Activated naive CD4-positive, alpha-beta T cell treated with anti-CD3 and anti-CD28 coated beads, Interleukin-2, amount 50 U/mL, for 16 hours (primary cell): Measurements from ENCODE around the gene TAS2R38.

Experiments used
- DNase-seq: peaks from one replicate; pipeline ENCODE4 v3.0.0-alpha.2; 2020

Gene TAS2R38

GRCh38 chr7:141975806-141976523 lies 2.4 kb upstream of the TAS2R38 start:
- DNase-seq, result peak; percentile 69

GRCh38 chr7:141974831-141975230 lies 1.3 kb upstream of the TAS2R38 start:
- no peak for DNase-seq

DNA sequence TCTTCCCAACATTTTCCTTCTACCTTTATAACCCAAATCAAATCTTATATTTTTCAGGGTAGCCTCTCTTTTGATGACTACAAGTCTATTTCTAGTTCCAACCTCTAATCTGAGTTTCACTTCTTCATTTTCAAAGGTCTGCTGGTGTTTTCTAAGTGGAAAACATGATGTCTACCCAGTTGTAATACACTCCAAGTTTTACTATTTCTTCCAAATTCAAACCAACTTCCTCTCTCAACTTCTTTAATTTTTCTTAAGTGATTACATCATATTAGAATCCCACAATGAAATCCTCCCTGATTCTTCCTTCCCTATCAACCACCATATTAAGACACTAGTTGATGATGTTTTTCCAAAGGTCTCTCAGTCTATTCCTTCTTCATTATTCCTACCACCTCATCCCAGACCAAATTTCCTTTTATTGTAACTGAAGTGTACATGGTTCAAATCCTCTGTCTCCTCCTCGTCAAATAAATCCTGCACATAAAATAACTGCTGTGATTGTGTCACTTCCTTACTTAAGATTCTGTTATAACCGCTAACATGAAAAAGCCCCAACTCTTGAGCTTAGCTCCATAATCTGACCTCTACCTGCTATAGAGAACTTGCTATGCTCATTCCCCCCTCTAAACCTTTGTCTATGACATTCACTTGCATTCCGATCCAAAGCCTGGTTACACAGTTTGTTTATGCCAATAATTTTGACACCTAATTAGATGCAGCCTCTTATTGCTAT lies 12.7 kb downstream of the TAS2R38 start:
- DNase-seq, result no peak

- DNase-seq, result no peak
Measured at GRCh38 chr7:141956084-141956483, 17.5 kb downstream of the TAS2R38 start.

DNA sequence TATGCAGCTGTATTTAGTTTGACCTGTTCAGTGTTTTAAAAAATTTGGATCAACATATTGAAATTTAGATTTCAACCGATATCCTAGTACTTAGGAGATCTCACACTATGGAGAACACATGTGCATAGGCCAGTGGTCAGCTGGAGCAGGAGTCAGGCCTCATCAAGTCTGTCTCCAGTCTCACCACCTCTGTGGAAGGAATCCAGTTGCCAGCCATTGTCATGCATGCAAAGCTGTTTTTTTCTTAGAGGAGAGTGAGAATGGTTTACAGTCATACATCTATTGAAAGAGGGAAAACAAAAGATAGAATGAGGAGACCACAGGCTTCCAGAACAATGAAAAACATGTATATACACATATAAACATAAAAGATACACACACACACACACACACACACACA lies 19.2 kb downstream of the TAS2R38 start:
- DNase-seq, result no peak

- no peak for DNase-seq
Measured at GRCh38 chr7:141952461-141952860, 21.1 kb downstream of the TAS2R38 start.

DNA sequence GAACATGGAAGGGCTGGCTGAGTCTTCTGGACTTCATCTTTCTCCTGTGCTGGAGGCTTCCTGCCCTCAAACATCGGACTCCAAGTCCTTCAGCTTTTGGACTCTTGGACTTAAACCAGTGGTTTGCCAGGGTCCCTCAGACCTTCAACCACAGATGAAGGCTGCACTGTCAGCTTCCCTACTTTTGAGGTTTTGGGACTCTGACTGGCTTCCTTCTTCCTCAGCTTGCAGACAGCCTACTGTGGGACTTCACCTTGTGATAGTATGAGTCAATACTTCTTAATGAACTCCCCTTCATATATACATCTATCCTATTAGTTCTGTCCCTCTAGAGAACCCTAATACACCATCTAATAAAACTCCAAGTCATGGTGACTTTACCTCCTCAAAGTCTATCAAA lies 22.8 kb downstream of the TAS2R38 start:
- DNase-seq, result no peak

DNA sequence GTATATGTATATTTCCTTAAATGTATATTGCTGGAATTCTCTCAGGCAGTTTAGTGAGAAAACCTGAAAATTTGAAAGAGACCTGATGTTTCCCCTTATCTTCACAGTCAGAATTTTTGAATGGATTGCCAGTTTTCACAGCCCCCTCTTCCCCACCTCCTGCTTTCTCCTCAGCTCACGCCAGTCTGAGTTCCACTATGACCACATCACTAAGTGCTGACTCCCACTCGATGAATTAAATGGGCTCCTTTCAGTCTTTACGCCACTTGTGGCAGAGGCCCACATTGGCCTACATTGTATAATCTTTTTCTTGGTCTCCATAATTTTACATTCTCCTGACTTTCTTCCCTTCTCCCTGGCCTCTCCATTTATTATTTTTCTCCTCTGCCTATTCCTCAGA lies 23.7 kb downstream of the TAS2R38 start:
- no peak for DNase-seq

DNA sequence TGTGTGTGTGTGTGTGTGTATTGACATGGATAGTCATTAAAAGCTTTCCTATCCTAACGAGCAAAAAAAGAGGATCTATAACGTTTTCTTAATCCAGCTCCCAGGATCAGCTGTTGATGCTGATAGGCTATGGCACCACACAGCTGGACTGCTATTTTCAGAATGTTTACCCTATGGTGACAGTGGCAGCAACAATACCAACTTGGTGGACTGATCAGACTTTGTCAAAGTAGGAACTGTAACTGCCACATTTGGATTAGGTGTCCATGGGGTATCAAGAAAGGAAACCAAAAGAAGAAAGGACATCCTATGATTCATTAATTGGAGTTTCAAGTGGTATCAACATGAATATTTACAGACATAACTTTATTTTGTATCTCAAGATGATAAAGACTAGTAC lies 24.1 kb downstream of the TAS2R38 start:
- no peak for DNase-seq

GRCh38 chr7:141949021-141949420 lies 24.6 kb downstream of the TAS2R38 start:
- DNase-seq, result no peak

- DNase-seq, result no peak
Measured at GRCh38 chr7:141946796-141947195, 26.8 kb downstream of the TAS2R38 start, which contains the start of gene CLEC5A. Gene CLEC5A, minus strand, starts transcription at chr7:141946974. Its CDS starts 682 bp downstream, at chr7:141946292.

- no peak for DNase-seq
Measured at GRCh38 chr7:141945356-141945755, 28.2 kb downstream of the TAS2R38 start.

DNA sequence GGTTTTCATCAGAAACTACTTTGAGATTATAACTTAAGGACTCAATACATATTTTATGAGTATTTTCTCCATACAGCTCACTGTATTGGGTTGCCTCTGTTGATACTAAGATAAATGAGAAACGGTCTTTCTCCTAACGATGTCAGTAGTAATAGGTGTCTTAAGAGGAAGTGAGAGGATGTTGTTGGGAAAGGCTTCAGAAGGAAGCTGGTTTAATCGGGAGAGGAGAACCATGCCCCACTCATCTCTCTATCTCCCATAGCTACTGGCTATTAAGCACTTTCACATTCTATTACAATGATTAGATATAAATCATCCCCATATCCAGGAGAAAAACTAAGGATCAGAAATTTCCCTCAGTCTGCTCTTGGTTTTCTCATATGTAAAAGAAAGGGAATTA lies 28.8 kb downstream of the TAS2R38 start:
- no peak for DNase-seq

DNA sequence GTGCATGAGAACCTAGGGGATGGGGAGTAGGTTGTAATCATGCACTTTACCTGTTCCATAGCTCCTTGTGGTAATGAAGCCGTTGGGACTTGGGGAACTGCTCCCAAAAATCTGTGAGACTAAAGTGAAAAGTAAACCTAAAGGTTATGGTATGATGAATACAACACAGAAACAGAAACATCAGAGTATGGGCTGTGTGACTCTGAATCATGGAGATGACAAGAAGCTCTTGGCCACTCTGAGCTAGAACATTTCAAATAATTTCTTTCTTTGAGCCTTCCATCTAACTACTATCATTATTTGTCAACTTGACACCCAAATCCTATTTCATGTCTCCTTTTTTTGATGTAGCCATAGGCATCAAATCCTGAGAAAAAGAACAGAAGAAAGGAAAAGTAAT lies 29.7 kb downstream of the TAS2R38 start:
- no peak for DNase-seq

GRCh38 chr7:141941075-141941474 lies 32.5 kb downstream of the TAS2R38 start:
- DNase-seq, result no peak

DNA sequence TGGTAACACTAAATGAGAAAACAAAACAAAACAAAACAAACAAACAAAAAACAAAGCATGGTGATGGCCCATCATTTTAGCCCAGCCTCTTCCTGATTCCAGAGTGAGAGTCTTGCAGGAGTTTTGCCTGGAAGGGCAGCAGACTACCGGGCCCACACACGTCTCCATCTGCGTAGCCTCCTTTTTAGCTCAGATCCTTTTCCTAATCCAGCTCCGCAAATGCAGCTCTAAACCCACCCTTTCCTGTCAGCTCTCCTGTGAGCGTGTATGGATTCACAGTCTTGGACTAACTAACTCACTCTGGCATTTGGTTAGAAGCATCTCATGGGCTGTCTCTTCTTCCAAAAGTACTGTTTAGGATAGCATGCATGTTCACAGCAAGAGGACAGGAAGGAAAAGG lies 43.4 kb downstream of the TAS2R38 start:
- no peak for DNase-seq

DNA sequence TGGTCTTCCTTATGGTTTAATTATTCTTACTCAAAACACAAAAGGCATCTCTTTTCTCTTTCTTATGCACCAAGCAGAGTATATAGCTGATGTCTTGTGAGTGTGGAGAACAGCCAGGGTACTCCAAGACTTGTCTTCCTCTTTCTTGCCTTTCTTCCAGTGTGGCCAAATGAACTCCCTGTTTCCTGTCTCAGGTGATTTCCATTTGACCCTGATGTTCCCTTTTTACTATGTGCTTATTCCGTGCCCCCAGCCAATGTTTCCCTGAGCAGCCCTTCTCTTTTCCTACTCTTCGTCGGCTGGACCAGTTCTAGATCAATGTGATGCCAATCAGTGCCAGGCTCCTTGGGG lies 44.8 kb downstream of the TAS2R38 start:
- DNase-seq, result no peak

- no peak for DNase-seq
Measured at GRCh38 chr7:141928146-141928844, 45.3 kb downstream of the TAS2R38 start.
